Upper lobe of left lung (tissue), 4 donors: ENCODE data around the gene CHPT1.

Source experiments
- CTCF ChIP-seq, 6 experiments: fragments of 450-650 bp in 4 of 6; fragments of 200-600 bp in 2 of 6; sonication (generic) in 2 of 6; IDR thresholded peaks; one replicate each; pipeline ENCODE4 v1.5.1; 2016 to 2019; ENCODE audit warnings: antibody characterized with exemption in 6 of 6
- EP300 ChIP-seq, 4 donors: sonication (generic); formaldehyde crosslinking; IDR thresholded peaks; one replicate each; pipeline ENCODE4 v1.5.1; 2017; ENCODE audit warnings: antibody characterized with exemption in 4 of 4, control low read depth in 2 of 4
- POLR2A ChIP-seq, 4 donors: fragments of 450-650 bp; IDR thresholded peaks; one replicate each; pipeline ENCODE4 v1.5.1; 2016 to 2017; ENCODE audit warnings: antibody characterized with exemption in 4 of 4, mild to moderate bottlenecking in 2 of 4

- TF ChIP-seq EP300 (IDR thresholded peaks at IDR 0.05), result no peak
- TF ChIP-seq CTCF (IDR thresholded peaks at IDR 0.05), result no peak
- no peak for TF ChIP-seq POLR2A (IDR thresholded peaks at IDR 0.05)
Measured at GRCh38 chr12:101748907-101749306, 51.5 kb downstream of the CHPT1 start.
